Bronchial epithelial cell (primary cell): Measurements from ENCODE around the gene SINHCAF. TPM values are rescaled to one million over a fixed set of nuclear protein-coding genes. Genes with fewer than 3 reads are reported as not detected.
"Not testable (repeated sequence)": the region's sequence is repeated elsewhere in the genome, so short reads cannot be mapped to it uniquely, and the experiment has no call there.

Source experiments
- DNase-seq: peaks from one replicate; pipeline ENCODE4 v3.0.0-alpha.2; 2010; ENCODE audit warnings: low read depth
- FAIRE-seq: peaks from 2 replicates; lab custom pipeline; 2011; peaks lifted over from hg19 to GRCh38; lab: Jason Lieb, UNC
- H3K27me3 ChIP-seq: 2 replicates; pipeline ENCODE4 v1.5.1; 2011; ENCODE audit warnings: low read length; ENCODE audit not compliant: control insufficient read depth, insufficient read depth
- H3K36me3 ChIP-seq: 2 replicates; pipeline ENCODE4 v1.5.1; 2011; ENCODE audit warnings: low read length; ENCODE audit not compliant: control insufficient read depth, insufficient read depth
- H3K4me3 ChIP-seq: 2 replicates; pipeline ENCODE4 v1.5.1; 2011; ENCODE audit warnings: mild to moderate bottlenecking, low read depth, low read length, control low read depth
- CTCF ChIP-seq: IDR thresholded peaks from 2 replicates; pipeline ENCODE4 v1.5.1; 2011; ENCODE audit warnings: mild to moderate bottlenecking, moderate library complexity, low read length, control low read depth, inconsistent platforms; ENCODE audit not compliant: insufficient read depth, severe bottlenecking
- total RNA-seq: library from RNA; depleted of rRNA; stranded (reverse); fragments of >200 nt; gene quantifications from 2 replicates; pipeline ENCODE4 v1.2.1, GENCODE V29; 2014

Gene SINHCAF
- total RNA-seq, 1 donor from 2014 or later = 182 TPM

GRCh38 chr12:31246470-31246850 is 79.5 kb downstream of the SINHCAF start:
- DNase-seq = peak; percentile 92
- H3K27me3 ChIP-seq = no peaks in the 10 kb centered on the region
- peak; percentile 87 for FAIRE-seq
- H3K4me3 ChIP-seq = no peak overlapping the region
- no peak for TF ChIP-seq CTCF
- no peaks in the 10 kb centered on the region for H3K36me3 ChIP-seq

- peak; percentile 28 for TF ChIP-seq CTCF
- DNase-seq = no peak
- Histone ChIP-seq H3K36me3 (no peaks in the 10 kb centered on the region), H3K4me3 (no peak overlapping the region), H3K27me3 (no peaks in the 10 kb centered on the region)
- FAIRE-seq = no peak
Measured at GRCh38 chr12:31245822-31246469, 80.0 kb downstream of the SINHCAF start.

- not testable (repeated sequence) for H3K27me3 ChIP-seq, H3K36me3 ChIP-seq, H3K4me3 ChIP-seq, DNase-seq
- peak; percentile 50 for FAIRE-seq
Measured at GRCh38 chr12:31242418-31242817, 83.5 kb downstream of the SINHCAF start.

- DNase-seq (peak; percentile 74), FAIRE-seq (peak; percentile 64)
- no peak overlapping the region for H3K4me3 ChIP-seq
- no peaks in the 10 kb centered on the region for H3K36me3 ChIP-seq
- peak; percentile 88 for TF ChIP-seq CTCF
- H3K27me3 ChIP-seq = peaks cover 2% of the 10 kb centered on the region
Measured at GRCh38 chr12:31238764-31239387, 87.1 kb downstream of the SINHCAF start.

GRCh38 chr12:31238333-31238732 is 87.6 kb downstream of the SINHCAF start:
- not testable (repeated sequence) for H3K4me3 ChIP-seq, DNase-seq, H3K36me3 ChIP-seq, H3K27me3 ChIP-seq, FAIRE-seq

- no peak for DNase-seq
- Histone ChIP-seq H3K36me3 (no peaks in the 10 kb centered on the region), H3K4me3 (no peak overlapping the region), H3K27me3 (peaks cover 2% of the 10 kb centered on the region)
- no peak for TF ChIP-seq CTCF
- peak; percentile 83 for FAIRE-seq
Measured at GRCh38 chr12:31236998-31237637, 88.8 kb downstream of the SINHCAF start.
